HTR-8/SVneo (cell line): ENCODE measurements around the gene TICRR.

Experiments
- DNase-seq: peaks from one replicate; pipeline ENCODE4 v3.0.0; 2011; ENCODE audit warnings: low spot score, mixed read lengths; ENCODE audit not compliant: insufficient read length
- FAIRE-seq: peaks from 2 replicates; lab custom pipeline; 2011; peaks lifted over from hg19 to GRCh38; lab: Jason Lieb, UNC

Gene TICRR

GRCh38 chr15:89628301-89628700, 53.0 kb downstream of the TICRR start:
- FAIRE-seq = no peak
- no peak for DNase-seq

GRCh38 chr15:89628806-89629715, 53.8 kb downstream of the TICRR start:
- DNase-seq = no peak
- FAIRE-seq = no peak

GRCh38 chr15:89629829-89630228, 54.6 kb downstream of the TICRR start:
- DNase-seq = no peak
- no peak for FAIRE-seq

- FAIRE-seq = no peak
- no peak for DNase-seq
These were observed 55.0 kb downstream of the TICRR start for GRCh38 chr15:89630260-89630659.

- DNase-seq (no peak), FAIRE-seq (no peak)
These were observed 56.0 kb downstream of the TICRR start for GRCh38 chr15:89630974-89631901.

GRCh38 chr15:89631902-89632264, 56.6 kb downstream of the TICRR start:
- DNase-seq (no peak), FAIRE-seq (no peak)

GRCh38 chr15:89632563-89633430, 57.5 kb downstream of the TICRR start:
- DNase-seq (no peak), FAIRE-seq (no peak)

- FAIRE-seq (no peak), DNase-seq (no peak)
These were observed 58.3 kb downstream of the TICRR start for GRCh38 chr15:89633585-89633984.

- no peak for FAIRE-seq
These were observed 65.0 kb downstream of the TICRR start for GRCh38 chr15:89640245-89640644.

GRCh38 chr15:89641053-89641452, 65.8 kb downstream of the TICRR start:
- FAIRE-seq (no peak), DNase-seq (no peak)

More at GRCh38 chr15:89640245-89640644, 65.0 kb downstream of the TICRR start:
- DNase-seq = no peak

- FAIRE-seq = no peak
- DNase-seq = no peak
These were observed 66.8 kb downstream of the TICRR start for GRCh38 chr15:89642106-89642505.

GRCh38 chr15:89645680-89646079, 70.4 kb downstream of the TICRR start:
- DNase-seq (no peak), FAIRE-seq (no peak)

GRCh38 chr15:89646416-89647141, 71.3 kb downstream of the TICRR start:
- no peak for FAIRE-seq
- DNase-seq = no peak

- peak; percentile 59 for FAIRE-seq
These were observed 72.1 kb downstream of the TICRR start for GRCh38 chr15:89647191-89647851.

GRCh38 chr15:89648106-89649012, 73.1 kb downstream of the TICRR start:
- no peak for DNase-seq
- no peak for FAIRE-seq

More at GRCh38 chr15:89647191-89647851, 72.1 kb downstream of the TICRR start:
- peak; percentile 81 for DNase-seq

GRCh38 chr15:89649013-89649625, 73.8 kb downstream of the TICRR start:
- FAIRE-seq = no peak

GRCh38 chr15:89649716-89650115, 74.4 kb downstream of the TICRR start:
- no peak for FAIRE-seq
- no peak for DNase-seq

More at GRCh38 chr15:89649013-89649625, 73.8 kb downstream of the TICRR start:
- DNase-seq = no peak
